Effector CD8-positive, alpha-beta T cell (primary cell): ENCODE measurements around the gene CLPTM1L.
"Not testable (repeated sequence)": the region's sequence is repeated elsewhere in the genome, so short reads cannot be mapped to it uniquely, and the experiment has no call there.

Experiments used
- DNase-seq: peaks from one replicate; lab custom pipeline; 2025; lab: John Stamatoyannopoulos, UW

The CLPTM1L gene

DNA sequence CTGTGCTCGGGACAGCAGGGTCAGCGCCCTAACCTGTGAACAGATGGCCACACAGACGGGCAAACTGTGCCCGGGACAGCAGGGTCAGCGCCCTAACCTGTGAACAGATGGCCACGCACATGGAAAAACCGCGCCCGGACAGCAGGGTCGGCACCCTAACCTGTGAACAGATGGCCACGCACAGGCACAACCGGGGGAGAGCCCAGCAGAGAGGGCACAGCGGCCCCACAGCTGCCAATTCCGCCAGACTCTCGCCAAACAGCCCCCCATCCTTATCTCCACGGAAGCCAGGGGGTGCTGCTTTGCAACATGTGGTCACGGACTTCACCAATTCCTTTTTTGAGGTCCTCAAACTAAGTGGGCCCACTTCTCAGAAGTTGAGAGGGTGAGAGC is 5.1 kb downstream of the CLPTM1L start:
- DNase-seq: not testable (repeated sequence)

DNA sequence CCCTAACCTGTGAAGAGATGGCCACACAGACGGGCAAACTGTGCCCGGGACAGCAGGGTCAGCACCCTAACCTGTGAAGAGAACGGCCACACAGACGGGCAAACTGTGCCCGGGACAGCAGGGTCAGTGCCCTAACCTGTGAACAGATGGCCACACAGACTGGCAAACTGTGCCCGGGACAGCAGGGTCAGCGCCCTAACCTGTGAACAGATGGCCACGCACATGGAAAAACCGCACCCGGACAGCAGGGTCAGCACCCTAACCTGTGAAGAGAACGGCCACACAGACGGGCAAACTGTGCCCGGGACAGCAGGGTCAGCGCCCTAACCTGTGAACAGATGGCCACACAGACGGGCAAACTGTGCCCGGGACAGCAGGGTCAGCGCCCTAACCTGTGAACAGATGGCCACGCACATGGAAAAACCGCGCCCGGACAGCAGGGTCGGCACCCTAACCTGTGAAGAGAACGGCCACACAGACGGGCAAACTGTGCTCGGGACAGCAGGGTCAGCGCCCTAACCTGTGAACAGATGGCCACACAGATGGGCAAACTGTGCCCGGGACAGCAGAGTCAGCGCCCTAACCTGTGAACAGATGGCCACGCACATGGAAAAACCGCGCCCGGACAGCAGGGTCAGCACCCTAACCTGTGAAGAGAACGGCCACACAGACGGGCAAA is 5.6 kb downstream of the CLPTM1L start:
- not testable (repeated sequence) for DNase-seq

DNA sequence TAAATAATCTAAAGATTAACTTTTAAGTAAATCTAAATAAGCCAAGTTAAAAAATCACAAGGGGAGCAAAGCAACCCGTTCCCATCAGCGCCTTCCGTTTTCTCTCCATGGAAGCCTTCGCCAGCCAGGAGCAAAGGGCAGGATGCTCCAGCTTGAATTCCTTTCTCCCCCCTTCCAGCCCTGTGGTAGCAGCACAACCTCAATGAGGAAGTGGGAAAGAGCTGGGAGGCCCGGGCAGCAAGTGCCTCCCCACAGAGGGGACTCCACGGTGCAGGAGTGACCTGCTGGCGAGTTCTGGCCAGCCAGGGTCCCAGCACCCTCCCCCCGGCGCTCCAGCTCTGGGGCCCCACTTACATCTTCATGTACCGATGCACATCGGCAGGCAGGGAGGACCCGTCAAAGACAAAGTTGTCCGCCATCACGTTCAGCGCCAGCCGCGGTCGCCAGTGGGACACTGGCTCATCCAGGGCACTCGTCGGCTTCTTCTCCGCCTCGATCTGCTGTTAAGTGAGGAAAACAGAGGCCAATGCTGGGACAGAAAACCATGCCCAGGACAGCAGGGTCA is 6.3 kb downstream of the CLPTM1L start:
- no peak for DNase-seq

DNA sequence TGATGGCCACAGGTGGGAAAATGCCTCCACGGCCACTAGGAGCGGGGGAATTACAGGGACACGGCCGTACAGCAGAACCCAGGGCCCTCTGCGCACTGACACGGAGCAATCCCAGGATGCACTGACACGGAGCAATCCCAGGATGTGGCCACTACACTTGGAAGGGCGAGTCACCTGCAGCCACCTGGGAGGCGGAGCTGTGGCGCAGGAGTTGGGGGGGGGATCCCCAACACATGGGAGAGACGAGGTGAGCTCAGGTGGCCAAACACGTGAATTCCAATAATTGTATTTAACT is 6.8 kb downstream of the CLPTM1L start:
- DNase-seq: no peak

DNA sequence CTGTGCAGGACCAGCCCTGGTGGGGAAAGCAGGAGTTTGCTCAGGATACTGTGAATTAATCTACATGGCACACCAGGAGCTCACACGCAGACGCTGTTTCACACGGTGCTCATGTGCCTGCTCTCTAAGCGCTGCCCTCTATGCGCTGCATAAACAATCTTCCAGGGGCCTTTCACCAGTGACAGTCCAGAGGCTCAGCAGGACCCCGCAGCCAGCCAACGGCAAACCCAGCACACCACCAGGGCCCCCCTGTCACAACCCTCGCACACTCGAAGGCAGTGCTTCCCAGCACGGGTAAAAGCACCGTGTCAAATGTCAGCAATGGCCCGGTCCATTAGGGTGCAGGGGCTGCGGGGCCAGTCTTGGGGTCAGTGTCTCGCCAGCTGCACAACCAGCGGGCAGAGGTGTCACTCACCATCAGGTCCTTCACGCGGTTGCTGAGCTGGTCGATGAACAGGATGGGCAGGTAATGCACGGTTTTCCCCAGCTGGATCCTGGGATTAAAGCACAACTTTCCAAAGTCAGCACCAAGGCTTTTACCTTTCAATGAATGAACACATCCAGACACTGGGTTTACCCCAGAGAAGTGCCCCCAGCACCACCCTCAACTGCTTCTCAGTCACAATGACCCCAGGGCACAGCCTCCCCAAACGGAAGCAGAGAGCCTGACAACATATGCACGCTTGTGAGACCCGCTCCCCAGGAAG is 7.3 kb downstream of the CLPTM1L start:
- DNase-seq: no peak

DNA sequence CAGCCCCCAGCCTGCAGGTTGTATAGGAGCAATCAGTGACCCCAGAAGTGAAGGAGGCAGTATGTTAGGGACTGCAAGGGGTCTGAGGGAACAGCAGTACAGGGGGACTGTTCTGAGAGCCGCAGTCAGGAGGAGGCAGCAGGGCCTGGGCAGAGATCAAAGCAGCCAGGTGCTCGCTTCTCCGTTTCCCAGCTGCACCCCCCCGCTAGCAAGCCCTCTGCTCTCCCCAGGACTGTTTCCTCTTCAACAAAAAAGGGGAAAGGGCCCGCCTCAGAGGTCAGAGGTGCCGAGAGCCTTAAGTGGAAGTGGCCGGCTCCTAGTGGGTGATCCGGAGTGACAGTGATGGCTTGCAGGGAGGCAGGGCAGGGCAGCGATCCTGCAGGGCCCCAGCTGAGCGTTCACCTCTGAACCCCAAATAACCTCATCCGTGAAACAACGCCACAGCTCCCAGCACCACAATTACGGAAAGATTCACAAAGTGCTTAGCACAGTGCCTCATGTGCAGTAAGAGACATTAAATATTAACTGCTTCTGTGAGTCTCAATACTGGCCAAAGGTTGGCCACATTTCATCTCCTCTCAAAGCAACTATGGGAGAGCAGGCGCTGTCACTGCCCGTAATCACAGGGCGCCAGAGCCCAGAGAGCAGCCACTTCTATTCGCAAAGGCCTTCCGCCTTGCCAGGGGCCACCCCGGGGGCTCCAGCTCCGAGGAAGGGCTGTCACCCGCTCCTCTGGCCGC is 8.0 kb downstream of the CLPTM1L start:
- no peak for DNase-seq

DNA sequence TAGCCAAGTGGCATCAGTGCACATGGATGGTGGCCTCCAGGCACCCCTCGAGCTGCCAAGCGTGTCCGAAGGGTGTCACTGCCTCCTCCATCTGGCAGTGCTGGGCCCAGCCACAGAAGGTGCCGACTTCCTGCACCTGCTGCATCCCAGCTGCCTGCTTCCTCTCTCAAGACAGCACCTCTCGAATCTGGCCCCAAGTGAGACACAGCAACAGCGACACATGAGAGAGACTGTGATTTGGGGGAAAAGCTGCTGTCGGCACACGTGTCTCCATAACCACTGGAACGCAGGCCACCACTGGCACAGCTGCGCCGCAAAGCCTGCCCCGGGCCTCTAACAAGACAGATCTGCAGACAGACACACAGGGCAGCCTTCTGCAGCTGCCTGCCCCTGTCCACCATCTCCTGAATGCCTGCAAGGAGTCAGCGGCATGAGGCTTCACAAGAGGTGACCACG is 8.8 kb downstream of the CLPTM1L start:
- no peak for DNase-seq

DNA sequence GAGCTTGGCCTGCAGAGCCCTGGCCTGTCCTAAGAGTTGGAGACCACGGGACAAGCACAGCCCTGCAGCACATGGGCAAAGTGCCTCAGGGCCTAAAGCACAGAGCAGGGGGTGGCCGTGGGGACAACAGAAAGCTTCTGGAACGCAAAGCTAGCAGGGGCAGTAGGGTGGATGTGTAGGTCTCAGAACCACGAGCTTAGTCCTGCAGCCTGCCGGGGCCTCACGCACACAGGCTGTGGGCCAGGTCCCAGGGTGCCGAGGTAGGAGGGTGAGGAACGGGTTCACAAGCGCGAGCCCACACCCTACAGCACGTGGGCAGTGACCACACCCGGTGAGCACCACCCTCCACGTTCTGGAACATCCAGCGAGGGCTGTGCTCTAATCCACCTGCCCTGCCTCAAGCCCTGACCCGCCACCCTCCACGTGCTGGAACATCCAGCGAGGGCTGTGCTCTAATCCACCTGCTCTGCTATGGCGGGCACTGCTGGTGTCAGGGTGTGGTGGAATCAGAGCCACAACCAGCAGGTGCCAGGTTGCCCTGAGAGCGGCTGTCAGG is 9.3 kb downstream of the CLPTM1L start:
- DNase-seq: no peak

DNA sequence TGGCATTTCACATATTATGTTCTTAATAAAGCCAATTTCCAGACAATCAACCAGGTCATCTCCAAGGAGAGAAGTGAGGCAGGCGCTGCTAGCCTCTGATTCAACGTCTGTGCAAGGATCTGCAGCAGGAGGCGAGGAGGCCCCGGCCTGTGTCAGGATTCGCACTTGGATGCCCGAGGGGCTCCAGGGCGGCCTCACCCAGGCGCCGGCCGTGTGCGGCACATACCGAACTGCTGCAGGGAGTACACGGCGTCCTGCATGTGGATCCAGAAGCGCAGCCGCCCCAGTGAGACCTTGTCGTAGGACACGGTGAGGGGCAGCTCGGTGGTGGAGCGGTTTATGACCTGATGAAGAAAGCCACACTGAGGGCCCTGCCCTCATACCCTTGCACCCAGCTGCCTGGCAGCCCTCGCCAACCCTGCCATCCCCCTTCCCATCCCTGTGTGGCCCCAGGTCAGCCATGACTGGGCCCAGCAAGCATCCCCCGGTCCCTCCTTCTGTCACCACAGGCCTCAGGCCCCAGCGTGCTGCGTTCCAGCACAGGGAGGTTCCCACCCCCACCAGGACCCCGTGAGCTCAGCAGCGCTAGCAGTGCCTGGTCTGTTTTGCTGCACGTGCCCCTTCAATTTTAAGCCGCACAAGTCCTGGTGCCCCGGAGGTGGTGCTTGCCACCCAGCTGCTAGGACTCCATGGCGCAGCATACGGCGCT is 9.9 kb downstream of the CLPTM1L start:
- DNase-seq: no peak

DNA sequence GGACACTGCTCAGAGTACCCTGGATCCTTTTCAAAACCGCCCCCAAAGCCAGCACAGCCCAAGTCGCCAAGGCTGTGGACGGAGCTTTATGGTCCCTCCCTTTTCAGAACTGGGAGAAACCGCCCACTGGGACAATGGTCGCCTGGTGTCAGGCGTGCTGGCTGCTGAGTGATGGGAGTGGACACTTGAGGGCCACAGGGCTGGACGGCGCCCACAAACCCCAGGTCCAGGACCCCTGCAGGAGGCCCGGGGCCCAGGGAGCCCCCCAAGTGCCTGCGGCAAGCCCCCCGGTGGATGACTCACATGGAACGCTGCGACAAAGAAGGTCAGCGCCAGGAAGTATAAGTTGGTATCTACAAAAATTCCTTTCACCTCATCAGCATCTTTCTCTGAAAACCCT is 10.9 kb downstream of the CLPTM1L start:
- no peak for DNase-seq

DNA sequence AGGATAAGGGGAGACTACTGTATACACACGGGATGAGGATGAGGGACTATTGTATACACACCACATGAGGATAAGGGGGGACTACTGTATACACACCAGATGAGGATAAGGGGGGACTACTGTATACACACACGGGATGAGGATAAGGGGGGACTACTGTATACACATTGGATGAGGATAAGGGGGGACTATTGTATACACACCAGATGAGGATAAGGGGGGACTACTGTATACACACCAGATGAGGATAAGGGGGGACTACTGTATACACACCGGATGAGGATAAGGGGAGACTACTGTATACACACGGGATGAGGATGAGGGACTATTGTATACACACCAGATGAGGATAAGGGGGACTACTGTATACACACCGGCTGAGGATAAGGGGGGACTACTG is 11.6 kb downstream of the CLPTM1L start:
- not testable (repeated sequence) for DNase-seq

DNA sequence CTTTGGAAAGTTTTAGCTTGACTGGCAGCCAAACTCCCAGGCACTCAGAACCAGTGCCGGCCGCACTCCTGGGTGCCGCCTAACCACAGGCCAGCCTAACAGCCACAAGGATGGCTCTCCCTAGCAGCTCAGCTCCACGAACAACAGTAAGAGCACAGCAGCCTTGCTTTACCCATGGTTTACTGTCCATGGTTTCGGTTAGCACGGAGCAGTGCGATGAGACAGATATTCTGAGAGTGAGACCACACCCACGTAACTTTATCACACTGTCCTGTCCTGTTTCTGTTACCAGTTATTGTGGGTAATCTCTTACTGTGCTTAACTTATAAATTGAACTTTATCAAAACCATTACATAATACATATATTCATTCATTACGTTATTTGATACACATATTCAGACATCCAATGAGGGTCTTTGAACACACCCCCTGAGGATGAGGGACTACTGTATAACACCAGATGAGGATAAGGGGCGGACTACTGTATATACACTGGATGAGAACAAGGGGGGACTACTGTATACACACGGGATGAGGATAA is 12.4 kb downstream of the CLPTM1L start:
- DNase-seq: no peak

DNA sequence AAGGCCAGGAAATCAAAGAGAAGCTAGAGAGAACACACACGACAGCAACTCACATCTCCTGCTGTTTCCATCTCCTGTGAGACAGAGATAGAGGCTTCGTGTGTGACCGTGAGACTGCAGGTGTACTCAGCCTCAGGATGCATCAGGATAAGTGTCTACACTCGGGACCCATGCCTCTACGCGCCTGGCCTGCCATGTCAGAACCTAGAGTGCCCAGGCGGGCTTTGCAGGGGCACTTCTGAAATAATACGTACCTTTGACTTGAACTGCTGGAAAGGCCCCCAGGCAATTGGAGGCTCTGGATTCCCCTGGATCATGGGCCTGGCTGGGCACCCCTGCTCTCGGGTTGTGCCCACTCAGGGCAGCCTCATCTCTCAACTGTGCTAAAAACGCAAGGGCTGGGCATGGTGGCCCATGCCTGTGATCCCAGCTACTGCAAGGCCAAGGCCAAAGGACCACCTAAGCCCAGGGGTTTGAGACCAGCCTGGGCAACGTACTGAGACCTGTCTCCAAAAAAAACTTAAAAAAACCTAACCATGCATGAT is 13.0 kb downstream of the CLPTM1L start:
- no peak for DNase-seq

DNA sequence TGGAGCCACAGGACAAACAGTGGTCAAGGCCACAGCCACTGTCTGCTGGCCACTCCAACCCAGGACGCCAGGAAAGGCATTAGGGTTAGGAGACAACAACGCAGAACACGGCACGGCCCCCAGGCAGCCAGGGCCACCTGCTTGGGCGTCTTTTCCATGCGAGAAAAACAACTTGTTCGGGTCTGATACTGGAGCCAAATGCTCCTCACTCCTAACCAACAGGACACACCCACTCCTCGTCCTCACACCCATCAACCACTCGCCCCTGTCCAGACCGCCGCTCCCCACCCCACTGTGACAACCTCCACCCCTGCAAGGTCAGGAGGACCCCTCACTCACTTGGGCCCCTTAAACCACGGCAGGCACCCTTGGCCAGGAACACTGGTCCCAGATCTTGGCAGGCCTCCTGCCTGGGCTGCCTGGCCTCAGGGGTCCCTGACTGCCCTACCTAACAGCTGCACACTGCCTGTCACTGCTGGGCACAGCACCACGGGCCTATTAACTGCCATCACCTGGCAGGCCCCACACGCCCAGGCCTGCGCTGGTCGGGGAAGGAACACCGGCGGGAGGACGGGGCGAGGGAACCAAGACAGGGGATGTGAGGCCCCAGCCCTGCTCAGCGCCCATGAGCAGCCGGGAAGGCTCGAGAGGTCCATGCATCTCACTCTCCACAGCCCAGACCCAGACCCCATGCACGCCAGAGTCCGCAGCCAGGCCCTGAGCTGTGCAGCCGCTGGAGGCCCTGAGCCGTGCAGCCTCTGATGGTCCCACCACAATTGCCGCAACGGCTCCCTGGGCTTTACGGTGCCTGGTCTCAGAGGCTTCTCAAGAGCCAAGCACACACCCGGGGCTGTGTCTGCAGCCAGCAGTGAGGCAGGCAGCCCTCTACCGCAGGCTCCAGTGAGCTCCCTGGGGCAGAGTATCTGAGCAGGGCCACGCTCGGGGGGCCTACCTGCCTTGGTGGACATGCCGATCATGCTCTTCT is 13.8 kb downstream of the CLPTM1L start:
- no peak for DNase-seq

DNA sequence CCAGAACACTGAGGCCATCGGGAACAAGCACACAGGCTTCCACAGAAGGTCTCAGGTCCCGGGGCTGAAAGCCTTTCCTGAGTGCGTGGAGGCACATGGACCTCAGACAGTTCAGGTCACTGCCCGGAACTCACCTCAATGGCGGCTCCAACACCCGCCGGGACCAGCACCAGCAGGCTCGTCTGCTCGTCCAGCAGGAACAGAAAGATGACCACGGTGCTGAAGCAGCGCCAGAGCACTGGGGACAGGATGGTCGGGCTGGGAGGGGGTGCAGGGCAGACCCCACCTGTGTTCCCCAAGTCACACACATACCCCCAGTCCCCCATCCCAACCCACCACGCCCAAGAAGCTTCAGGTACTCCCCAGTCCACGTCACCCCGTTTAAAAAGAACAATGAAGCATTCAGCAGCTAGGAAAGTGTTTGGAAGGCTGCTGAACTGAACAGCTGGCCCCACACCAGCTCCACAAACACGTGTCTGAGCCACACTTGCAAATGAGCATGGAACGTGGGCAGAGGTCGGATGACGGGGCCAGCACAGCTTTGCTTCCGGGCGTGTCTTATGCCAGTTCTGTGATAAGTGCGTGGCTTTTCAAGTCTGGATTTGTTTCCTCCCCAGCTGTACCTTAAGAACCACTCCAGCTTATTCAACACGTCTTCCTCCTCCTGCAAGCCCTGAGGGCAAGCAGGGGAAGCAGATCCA is 14.6 kb downstream of the CLPTM1L start:
- no peak for DNase-seq

DNA sequence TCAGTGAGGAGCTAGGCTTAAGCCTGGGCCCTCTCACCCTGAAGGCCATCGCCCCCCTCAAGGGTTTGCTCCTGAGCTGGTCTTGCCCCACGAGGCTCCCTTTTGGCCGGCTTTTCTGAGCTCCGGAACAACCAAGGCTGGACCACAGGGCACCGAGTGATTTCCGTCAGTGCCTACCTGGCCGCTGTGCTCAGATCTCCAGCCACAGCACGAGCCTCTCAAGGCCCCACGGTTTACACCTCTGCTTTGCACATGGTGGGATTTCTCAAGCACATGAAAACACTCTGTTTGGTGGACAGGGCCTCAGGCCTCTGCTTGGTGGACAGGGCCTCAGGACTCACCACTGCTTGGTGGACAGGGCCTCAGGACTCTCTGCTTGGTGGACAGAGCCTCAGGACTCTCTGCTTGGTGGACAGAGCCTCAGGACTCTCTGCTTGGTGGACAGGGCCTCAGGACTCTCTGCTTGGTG is 15.8 kb downstream of the CLPTM1L start:
- DNase-seq: no peak

DNA sequence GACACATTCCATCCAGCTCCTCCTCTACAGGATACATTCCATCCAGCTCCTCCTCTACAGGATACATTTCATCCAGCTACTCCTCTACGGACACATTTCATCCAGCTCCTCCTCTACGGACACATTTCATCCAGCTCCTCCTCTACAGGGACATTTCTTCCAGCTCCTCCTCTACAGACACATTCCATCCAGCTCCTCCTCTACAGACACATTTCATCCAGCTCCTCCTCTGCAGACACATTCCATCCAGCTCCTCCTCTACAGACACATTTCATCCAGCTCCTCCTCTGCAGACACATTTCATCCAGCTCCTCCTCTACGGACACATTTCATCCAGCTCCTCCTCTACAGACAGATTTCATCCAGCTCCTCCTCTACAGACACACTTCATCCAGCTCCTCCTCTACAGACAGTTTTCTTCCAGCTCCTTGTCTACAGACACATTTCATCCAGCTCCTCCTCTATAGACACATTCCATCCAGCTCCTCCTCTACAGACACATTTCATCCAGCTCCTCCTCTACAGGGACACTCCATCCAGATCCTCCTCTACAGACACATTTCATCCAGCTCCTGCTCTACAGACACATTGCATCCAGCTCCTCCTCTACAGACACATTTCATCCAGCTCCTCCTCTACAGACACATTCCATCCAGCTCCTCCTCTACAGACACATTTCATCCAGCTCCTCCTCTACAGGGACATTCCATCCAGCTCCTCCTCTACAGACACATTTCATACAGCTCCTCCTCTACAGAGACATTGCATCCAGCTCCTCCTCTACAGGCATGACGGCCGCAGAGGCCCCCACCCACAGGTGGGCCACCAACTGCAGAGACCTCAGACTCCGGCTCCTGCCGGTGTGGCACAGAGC is 16.4 kb downstream of the CLPTM1L start:
- not testable (repeated sequence) for DNase-seq
